GM18526 (cell line): Measurements from ENCODE around the gene PSAPL1.

ENCODE experiments used
- POLR2A ChIP-seq: IDR thresholded peaks from 3 replicates; pipeline ENCODE4 v1.6.1; 2011; ENCODE audit not compliant: insufficient read length; ENCODE audit errors: extremely low read depth

PSAPL1 gene

DNA sequence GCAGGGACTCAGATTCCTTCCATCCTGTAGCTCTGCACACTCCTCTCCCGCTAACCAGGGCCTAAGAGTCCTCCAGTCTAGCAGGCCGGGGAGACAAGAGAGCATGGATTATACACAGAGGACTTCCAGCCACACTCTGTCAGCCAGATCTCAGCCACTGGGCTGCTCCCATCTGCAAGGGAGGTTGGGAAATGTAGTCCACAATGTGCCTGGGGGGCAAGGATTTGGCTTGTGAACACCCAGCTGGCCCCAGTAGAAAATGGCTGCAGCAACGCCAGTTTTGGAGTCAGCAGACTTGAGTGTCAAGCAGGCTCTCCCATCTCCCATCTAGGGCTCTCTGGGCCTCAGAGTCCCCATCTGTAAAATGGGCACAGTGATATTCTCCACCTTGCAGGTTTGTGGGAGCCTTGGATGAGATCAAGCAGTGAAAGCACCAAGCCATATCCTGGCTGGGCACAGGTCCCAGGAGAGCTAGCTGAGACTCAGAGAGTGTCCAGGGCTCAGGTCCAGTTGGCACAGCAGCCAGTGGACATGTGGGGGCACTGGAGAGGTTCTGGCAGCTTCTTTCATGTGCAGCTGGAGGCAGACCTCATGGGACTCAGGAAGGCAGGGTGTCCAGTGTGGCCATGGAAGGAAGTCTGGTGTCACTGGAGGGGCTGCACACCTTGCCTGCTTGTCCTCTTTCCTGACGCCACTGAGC lies 14.6 kb downstream of the PSAPL1 start:
- no peak for TF ChIP-seq POLR2A

DNA sequence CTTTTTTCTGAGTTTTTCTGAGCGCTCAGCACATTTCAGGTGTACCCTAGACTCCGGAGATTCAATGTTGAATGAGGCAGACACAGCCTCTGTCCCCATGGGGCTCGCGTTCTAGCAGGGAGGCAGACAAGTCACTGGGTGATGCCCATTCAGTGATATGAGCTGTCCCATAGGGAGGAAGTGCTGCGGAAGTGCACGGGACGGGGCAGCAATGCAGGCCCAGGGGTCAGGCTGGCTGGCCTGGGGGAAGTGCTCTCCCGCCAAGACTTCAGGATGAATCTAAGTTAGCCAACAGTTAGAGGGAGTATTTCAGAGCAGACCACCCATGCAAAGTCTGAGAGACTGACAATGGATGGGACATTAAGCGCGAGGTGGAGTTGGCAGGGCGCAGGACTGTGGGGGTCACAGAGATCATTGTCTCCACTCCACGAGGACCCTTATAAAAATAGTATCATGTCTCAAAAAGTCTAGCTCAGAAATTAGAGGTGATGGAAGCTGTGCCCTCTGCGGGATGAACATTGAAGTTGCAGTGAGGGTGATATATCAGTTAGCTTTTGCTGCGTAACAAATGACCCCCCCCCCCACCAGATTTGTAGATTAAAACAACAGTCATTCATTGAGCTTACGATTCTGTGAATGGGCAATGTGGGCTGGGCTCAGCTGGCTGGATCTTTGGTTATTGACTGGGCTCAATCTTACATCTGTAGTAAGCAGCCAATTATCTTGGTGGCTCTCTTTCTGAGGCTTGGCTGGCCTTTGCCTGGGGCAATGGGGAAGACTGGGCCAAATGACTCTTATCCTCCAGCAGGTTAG lies 16.4 kb downstream of the PSAPL1 start:
- TF ChIP-seq POLR2A, result no peak

DNA sequence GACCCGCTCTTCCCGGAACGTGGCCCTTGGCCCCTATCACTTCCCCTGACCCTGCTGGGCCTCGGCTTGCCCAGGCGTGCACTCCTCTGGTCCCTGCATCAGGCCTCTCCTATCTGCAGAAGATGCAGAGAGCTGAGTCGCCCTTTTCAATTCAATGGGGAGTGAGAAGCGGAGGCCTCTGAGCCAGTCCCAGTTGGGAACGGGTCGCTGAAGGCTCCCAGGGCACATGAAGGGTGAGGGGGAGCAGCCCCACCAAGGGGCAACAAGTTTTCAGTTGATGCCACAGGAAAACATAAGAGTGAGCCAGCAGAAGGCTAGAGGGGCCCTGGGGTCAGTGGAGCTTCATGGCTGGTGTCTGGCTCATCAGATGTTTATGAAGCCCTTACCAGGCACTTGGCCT lies 17.1 kb downstream of the PSAPL1 start:
- TF ChIP-seq POLR2A, result no peak

DNA sequence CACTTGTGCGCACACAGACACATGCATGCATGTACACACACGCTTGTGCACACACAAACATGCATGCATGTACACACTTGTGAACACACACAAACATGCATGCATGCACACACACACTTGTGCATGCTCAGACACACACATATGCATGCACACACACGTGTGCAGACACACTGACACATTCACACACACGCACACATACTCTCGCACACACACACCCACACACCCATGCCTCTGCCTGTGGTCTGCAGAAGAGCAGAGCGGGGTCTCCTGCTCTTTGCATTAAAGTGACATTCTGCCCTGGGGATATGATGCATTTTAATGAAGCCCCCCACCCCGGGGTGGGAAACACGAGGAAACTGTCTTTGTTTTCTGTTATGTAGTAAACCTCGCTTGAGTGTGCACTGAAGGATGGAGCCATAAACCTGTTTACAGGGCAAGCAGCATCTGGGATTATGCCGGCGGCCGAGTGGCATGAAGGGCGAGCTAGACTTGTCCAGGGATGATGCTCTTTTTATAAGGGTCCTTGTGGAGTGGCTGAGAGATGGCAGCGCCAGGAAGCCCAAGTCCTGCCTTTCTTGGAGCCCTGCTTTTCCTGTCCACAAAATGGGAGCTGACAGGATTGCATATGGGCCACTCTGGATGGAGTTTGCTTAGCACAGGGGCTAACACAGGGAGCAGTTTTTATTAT lies 17.8 kb downstream of the PSAPL1 start:
- no peak for TF ChIP-seq POLR2A

DNA sequence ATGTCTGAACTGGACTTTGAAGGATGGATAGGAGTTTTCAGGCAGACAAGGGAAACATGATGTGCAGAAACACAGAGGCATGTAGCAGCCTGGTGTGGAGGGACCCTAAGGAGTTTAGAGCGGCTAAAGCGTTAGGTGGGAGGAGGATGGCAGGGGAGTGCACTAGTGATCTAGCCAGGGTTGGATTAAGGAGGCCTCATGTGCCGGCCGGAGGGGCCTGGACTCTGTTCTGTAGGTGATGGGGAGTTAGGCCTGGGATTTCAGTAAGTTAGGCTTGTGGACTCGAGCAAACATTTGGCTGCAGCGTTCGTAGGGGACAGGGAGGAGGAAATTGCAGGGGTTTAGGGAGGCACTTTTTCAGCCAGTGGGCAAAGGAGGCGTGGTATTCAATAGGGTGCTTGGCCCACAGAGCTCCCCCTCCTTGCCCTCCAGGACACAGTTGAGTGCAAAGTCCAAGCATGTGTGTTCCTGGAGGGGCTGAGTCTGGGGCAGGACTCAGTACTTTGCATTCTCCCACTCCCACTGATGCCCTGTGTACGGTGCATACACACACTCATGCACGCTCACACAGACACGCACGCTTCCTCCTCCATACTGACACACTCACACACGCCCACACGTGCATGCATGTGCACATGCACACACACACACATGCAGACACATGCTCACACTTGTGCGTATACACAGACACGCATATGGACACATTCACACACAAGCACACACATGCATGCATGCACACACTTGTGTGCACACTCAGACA lies 18.6 kb downstream of the PSAPL1 start:
- no peak for TF ChIP-seq POLR2A

DNA sequence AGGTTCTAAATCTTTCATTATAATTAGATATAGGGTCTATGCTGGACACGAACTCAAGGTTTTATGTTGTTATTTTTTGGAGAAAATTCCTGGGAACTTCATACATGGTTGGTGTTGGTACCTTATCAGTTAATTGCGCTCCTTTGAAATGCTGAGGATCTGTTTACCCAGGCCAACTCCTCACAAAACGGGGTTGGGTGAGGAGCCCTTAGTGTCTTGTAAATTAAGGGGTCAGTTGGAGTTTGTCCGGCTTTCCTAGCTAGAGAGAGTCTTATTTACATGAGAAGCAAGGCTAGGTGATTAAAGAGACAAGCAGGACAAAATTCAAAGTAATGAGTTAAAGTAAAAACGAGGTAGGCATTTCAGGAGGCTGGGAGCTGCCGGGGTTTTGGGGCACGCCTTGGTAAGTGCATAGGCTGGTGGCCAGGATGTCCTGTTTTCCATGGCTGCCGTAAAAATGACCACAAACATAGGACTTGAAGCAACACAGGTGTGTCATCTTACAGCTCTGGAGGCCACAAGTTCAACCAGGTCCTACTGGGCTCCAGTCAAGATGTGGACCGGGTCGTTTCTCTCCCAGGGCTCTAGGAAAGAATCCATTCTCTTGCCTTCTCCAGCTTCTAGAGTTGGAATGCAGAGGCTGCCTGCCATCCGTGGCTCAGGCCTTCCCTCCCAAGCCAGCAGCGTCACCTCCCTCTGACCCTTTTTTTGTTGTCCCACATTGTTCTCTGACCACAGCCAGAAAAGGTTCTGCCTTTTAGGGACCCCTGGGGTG lies 19.8 kb downstream of the PSAPL1 start:
- TF ChIP-seq POLR2A, result no peak

DNA sequence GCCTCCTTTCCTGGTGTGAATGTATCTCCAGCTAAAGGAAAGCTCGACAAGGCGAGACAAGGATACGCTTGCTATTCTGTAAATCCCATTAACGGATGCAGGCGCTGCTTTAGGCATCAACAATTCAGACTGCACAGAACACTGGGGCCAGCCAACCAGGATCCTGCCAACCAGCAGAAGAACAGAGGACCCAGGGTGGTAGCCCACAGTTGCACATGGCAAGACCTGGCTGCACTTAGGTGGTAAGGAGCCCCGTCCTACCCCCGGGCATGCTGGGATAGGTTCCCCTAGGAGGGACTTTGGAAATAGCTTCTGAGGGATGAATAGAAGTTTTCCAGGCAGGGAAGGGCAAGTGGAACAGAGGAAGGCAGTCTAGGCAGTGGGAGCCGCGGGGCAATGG lies 20.7 kb downstream of the PSAPL1 start:
- TF ChIP-seq POLR2A, result no peak

DNA sequence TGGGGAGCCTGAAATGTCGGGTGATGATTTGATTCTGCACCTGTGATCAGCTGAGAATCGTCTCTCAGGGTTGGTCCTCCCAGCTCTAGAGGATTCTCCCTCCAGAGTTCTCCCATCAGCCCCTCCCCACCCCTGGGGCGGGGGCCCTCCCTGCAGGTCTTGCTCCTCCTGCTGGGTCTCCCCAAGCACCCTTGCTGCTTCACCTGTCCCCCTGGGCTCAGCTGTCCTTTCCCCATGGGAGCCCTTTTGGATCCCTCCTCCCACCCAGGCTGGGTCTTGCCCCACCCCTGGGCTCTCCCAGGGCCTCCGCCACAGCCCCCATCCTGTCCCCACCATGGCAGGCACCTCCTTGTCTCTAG lies 22.2 kb downstream of the PSAPL1 start:
- TF ChIP-seq POLR2A, result no peak

DNA sequence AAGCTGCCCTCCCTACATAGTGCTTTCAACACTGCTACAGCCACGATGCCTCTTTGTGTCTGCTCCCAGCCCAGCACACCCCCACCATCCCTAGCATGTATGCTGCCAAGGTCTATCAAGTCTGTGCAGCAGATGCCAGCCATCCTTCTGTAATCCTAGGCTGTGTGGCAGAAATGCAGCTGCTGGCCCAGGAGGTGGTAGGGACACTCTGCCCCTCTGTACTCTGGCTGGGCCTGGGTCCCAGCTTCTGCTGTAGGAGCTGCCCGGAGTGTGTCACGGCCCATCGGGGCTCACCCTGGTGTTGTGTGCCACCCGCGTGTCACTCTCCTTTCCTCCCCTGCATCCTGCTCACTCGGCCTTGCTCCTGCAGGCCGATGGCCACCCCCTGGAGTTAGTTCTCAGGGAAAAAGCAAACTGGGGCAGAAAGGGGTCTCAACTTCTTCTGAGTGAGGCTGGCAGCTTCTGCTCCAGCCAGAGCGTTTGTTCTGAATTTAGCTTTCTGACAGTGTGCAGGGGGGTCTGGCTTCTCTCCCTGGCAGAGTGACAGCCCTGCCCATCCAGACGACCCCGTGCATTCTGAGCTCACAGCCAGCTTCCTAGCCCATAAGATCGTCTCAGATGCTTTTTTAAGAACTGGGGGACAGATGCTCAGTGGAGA lies 22.7 kb downstream of the PSAPL1 start:
- no peak for TF ChIP-seq POLR2A

DNA sequence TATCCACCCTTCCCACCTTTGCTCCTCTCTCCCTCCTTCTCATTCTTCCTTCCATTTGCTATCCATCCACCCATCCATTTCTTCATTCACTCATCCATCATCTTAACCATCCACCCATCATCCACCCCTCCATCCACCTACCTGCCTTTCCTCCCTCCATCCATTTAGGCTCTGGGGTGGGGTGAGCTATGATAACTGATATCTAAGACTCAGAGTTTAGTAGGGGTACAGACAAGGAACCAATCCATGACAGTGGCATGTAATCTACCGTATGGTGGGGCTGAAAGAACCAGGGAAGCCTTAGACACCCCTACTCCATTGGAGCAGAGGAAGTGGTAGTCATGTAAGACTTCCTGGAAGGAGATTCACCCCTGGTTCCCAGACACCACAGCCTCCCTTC lies 23.2 kb downstream of the PSAPL1 start:
- no peak for TF ChIP-seq POLR2A

DNA sequence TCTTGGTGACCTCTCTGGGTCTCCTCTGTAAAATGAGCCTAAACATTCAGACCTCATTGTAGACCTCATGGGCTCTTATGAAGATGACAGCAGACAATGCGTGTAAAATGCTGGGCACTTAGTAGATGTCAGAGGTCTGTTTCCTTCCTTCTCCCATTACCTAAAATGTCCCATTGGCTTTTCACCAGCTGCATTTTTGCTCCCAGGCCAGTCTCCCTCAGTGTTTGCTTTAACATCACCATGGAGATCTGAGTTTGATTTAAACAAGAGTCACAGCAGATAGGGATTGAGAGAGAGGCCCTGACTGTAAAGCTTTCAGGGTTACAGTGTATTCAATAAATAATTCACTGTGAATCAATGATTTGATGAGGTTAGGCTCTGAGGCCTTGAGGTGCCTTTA lies 24.3 kb downstream of the PSAPL1 start:
- TF ChIP-seq POLR2A, result no peak

DNA sequence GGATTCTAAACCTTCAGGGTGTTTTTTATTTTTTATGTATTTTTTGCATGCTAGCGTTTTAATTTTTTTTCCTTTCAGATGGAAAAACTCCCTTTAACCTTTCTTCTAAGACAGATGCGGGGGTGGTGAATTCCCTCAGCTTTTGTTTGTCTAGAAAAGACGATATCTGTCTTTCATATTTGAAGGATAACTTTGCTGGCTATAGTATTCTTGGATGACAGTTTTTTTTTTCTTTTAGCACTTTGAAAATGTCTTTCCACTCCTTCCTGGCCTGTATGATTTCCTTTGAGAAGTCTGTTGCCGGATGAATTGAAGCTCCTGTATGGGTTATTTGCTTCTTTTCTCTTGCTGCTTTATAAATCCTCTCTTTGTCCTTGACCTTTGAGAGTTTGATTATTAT lies 26.6 kb downstream of the PSAPL1 start:
- TF ChIP-seq POLR2A, result no peak

DNA sequence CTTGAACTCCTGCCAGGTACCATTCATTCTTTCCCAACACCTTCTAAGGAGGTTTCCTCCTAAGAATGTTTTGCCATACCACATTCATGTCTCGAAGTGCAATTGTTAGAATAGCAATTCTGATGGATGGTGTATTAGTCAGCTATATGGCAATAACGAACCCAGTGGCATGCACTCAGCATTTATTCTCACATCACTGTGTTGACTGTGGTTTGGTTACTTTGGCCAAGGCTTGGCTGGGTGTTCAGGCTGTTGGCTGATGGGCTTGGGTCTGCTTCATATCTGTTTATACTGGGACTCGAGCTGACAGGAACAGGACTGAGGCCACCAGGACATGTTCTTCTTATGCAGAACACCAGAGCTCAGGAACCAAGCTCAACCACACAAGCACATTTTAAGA lies 31.7 kb downstream of the PSAPL1 start:
- no peak for TF ChIP-seq POLR2A

DNA sequence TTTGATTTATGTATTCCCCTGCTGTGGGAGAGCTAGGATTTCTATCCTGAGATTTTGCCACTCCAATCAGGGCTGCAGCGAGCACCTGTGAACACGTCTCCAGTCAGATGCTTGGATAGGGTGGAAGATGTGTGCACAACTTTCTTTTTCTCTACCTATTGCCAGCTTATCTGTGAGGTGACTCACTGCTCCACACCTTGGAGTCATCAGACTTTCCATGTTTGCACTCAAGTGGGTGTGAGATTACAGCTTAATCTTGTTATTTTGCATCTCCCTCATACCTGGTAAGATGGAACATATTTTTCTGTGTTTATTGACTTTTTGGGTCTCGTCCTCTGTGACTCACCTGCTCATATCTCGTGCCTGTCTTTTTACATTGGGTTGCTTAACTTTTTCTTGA lies 32.2 kb downstream of the PSAPL1 start:
- no peak for TF ChIP-seq POLR2A
